Tibial nerve (tissue), 4 donors: Measurements from ENCODE around the gene TEX38. TPM values are rescaled to one million over a fixed set of nuclear protein-coding genes. Genes with fewer than 3 reads are reported as not detected.
"Not testable (repeated sequence)": the region's sequence is repeated elsewhere in the genome, so short reads cannot be mapped to it uniquely, and the experiment has no call there.

ENCODE experiments used
- DNase-seq, 2 donors: peaks; one replicate each; pipeline ENCODE4 v3.0.0-alpha.2; 2019; ENCODE audit warnings: low spot score in 2 of 2
- H3K27ac ChIP-seq, 4 donors: fragments of 200-600 bp; sonication (generic) in 3 of 4; one replicate each; pipeline ENCODE4 v1.5.1; 2017 to 2019; ENCODE audit warnings: mild to moderate bottlenecking in 1 of 4
- H3K27me3 ChIP-seq, 2 donors: fragments of 200-600 bp; sonication (generic) in 1 of 2; one replicate each; pipeline versions ENCODE4 v1.5.1 to v1.6.0; 2017 to 2019
- H3K36me3 ChIP-seq, 3 donors: fragments of 200-600 bp; sonication (generic); one replicate each; pipeline ENCODE4 v1.5.1; 2018 to 2019
- H3K4me1 ChIP-seq, 4 donors: fragments of 200-600 bp; sonication (generic) in 3 of 4; one replicate each; pipeline ENCODE4 v1.5.1; 2017 to 2019
- H3K4me3 ChIP-seq, 4 donors: fragments of 200-600 bp; sonication (generic) in 3 of 4; one replicate each; pipeline ENCODE4 v1.5.1; 2017 to 2019; ENCODE audit warnings: mild to moderate bottlenecking in 1 of 4, moderate library complexity in 1 of 4
- H3K9me3 ChIP-seq, 4 donors: fragments of 200-600 bp; sonication (generic) in 3 of 4; one replicate each; pipeline ENCODE4 v1.5.1; 2017 to 2019
- CTCF ChIP-seq, 5 experiments: fragments of 200-600 bp in 3 of 5; fragments of 450-650 bp in 2 of 5; sonication (generic) in 3 of 5; IDR thresholded peaks; one replicate each; pipeline ENCODE4 v1.5.1; 2016 to 2019; ENCODE audit warnings: antibody characterized with exemption in 5 of 5, mild to moderate bottlenecking in 3 of 5, moderate library complexity in 2 of 5
- EP300 ChIP-seq, 2 donors: sonication (generic); formaldehyde crosslinking; IDR thresholded peaks; one replicate each; pipeline ENCODE4 v1.6.1; 2017; ENCODE audit warnings: antibody characterized with exemption in 2 of 2, mild to moderate bottlenecking in 1 of 2
- POLR2A ChIP-seq, 2 donors: fragments of 450-650 bp; IDR thresholded peaks; one replicate each; pipeline ENCODE4 v1.6.1; 2017; ENCODE audit warnings: antibody characterized with exemption in 2 of 2, mild to moderate bottlenecking in 2 of 2, moderate library complexity in 2 of 2
- WGBS, 2 donors: methylation state at CpG; one replicate each; pipeline ENCODE4 v1.1.5; 2018; 5-methylcytosine and 5-hydroxymethylcytosine counted together
- total RNA-seq, 4 donors: library from RNA; depleted of rRNA; stranded (reverse); fragments of >200 nt; gene quantifications; one replicate each; pipeline ENCODE4 v1.1.0, GENCODE V29; 2016

Gene TEX38
- total RNA-seq, 4 donors from 2014 or later, result not detected

GRCh38 chr1:46655848-46656247 is 15.8 kb upstream of the TEX38 start:
- no peak overlapping the region for H3K4me3 ChIP-seq
- no peak for DNase-seq
- H3K36me3 ChIP-seq, result peaks cover 0 to 90% (median 3%) of the 10 kb centered on the region in 3 donors
- H3K27ac ChIP-seq, result no peak overlapping the region
- TF ChIP-seq CTCF (IDR thresholded peaks at IDR 0.05) (no peak), POLR2A (IDR thresholded peaks at IDR 0.05) (no peak), EP300 (IDR thresholded peaks at IDR 0.05) (no peak)
- no peaks in the 10 kb centered on the region for H3K27me3 ChIP-seq
- peaks cover 0 to 3% (median 0%) of the 10 kb centered on the region in 4 donors for H3K9me3 ChIP-seq
- no peaks in the 10 kb centered on the region for H3K4me1 ChIP-seq

GRCh38 chr1:46656643-46657042 is 15.0 kb upstream of the TEX38 start:
- DNase-seq, result no peak
- Histone ChIP-seq H3K36me3 (peaks cover 0 to 83% (median 3%) of the 10 kb centered on the region in 3 donors), H3K27ac (no peak overlapping the region), H3K4me1 (no peaks in the 10 kb centered on the region), H3K4me3 (no peak overlapping the region), H3K9me3 (peaks cover 0 to 3% (median 0%) of the 10 kb centered on the region in 4 donors), H3K27me3 (no peaks in the 10 kb centered on the region)
- no peak for TF ChIP-seq EP300 (IDR thresholded peaks at IDR 0.05)
- no peak for TF ChIP-seq POLR2A (IDR thresholded peaks at IDR 0.05)
- no peak for TF ChIP-seq CTCF (IDR thresholded peaks at IDR 0.05)
- 73 to 83% methylated on average over 2 of the region's 2 CpGs for WGBS, 2 donors

DNA sequence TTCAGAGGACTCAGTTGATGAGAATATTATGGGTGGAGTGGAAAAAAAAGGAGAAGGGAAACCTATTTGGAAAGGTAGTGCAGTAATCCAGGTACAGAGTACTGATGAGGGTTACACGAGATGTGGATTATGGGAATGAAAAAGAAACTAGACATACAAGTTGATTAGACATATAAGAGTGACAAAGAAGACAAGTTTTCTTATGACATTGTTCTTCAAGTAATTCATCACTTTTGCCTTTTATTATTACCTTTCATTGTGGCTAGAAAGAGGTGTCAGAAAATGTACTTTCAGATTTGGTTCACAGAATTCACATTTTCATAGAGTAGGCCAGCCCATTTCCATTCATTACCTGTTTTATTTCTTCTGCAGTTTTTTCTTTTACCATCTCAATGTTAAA is 13.9 kb upstream of the TEX38 start:
- Histone ChIP-seq H3K9me3 (peaks cover 0 to 3% (median 0%) of the 10 kb centered on the region in 4 donors), H3K4me1 (no peaks in the 10 kb centered on the region), H3K27ac (no peak overlapping the region), H3K36me3 (peaks cover 0 to 81% (median 3%) of the 10 kb centered on the region in 3 donors), H3K27me3 (no peaks in the 10 kb centered on the region), H3K4me3 (no peak overlapping the region)
- 82 to 85% methylated on average over 1 of the region's 1 CpG for WGBS, 2 donors
- TF ChIP-seq CTCF (IDR thresholded peaks at IDR 0.05) (no peak), EP300 (IDR thresholded peaks at IDR 0.05) (no peak), POLR2A (IDR thresholded peaks at IDR 0.05) (no peak)
- DNase-seq, result no peak

DNA sequence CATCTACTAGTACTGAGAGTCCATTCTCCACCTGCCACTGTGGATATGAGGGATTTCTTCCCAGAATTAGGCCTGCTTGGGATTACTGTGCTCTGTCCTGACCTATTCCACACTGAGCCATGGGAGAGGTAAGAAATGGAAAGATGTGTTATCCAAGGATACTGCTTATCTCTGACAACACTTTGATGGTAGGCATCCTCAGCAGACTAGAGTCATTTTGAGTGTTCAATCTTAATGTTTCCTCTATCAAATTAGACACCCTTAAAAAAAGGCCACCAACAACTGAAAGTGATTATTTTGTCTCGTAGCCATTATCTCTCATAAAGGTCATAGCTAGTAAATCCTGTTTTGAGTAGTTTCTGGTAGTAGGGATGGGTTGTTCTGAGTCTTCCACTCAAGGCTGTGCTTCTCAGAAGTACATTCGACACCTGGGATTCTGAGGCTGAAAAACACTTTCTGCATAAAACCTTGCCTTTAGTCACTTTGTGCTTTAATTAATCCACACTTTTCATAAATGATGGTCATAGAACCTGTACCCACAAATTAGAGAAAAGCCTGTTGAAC is 12.3 kb upstream of the TEX38 start:
- Histone ChIP-seq H3K9me3 (peaks cover 0 to 3% (median 0%) of the 10 kb centered on the region in 4 donors), H3K27me3 (no peaks in the 10 kb centered on the region), H3K4me1 (no peaks in the 10 kb centered on the region), H3K27ac (no peak overlapping the region), H3K4me3 (no peak overlapping the region), H3K36me3 (peaks cover 0 to 80% (median 3%) of the 10 kb centered on the region in 3 donors)
- TF ChIP-seq POLR2A (IDR thresholded peaks at IDR 0.05) (no peak), EP300 (IDR thresholded peaks at IDR 0.05) (no peak), CTCF (IDR thresholded peaks at IDR 0.05) (no peak)
- no peak for DNase-seq
- WGBS, 2 donors, result 87 to 91% methylated on average over 2 of the region's 2 CpGs

GRCh38 chr1:46660116-46660515 is 11.5 kb upstream of the TEX38 start:
- H3K36me3 ChIP-seq, result peaks cover 0 to 80% (median 3%) of the 10 kb centered on the region in 3 donors
- H3K4me3 ChIP-seq, H3K4me1 ChIP-seq, H3K9me3 ChIP-seq, H3K27ac ChIP-seq, DNase-seq, H3K27me3 ChIP-seq: not testable (repeated sequence)
- 95 to 96% methylated on average over 5 of the region's 5 CpGs for WGBS, 2 donors

DNA sequence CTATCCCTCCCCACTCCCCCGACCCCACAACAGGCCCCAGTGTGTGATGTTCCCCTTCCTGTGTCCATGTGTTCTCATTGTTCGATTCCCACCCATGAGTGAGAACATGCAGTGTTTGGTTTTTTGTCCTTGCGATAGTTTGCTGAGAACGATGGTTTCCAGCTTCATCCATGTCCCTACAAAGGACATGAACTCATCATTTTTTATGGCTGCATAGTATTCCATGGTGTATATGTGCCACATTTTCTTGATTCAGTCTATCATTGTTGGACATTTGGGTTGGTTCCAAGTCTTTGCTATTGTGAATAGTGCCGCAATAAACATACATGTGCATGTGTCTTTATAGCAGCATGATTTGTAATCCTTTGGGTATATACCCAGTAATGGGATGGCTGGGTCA is 8.7 kb upstream of the TEX38 start:
- H3K27ac ChIP-seq, DNase-seq, H3K27me3 ChIP-seq, H3K9me3 ChIP-seq, H3K4me3 ChIP-seq: not testable (repeated sequence)
- 94 to 99% methylated on average over 4 of the region's 5 CpGs for WGBS, 2 donors
- Histone ChIP-seq H3K4me1 (peaks cover 0 to 26% (median 15%) of the 10 kb centered on the region in 4 donors), H3K36me3 (peaks cover 0 to 56% (median 3%) of the 10 kb centered on the region in 3 donors)
